Gastroesophageal sphincter (tissue), 3 donors: ENCODE results near the gene KCNJ1.

ENCODE experiments used
- CTCF ChIP-seq, 4 experiments: fragments of 200-600 bp in 2 of 4; fragments of 450-650 bp in 2 of 4; sonication (generic) in 1 of 4; IDR thresholded peaks; one replicate each; pipeline ENCODE4 v1.5.1; 2017 to 2019; ENCODE audit warnings: antibody characterized with exemption in 4 of 4, mild to moderate bottlenecking in 2 of 4, moderate library complexity in 2 of 4
- EP300 ChIP-seq: sonication (generic); formaldehyde crosslinking; IDR thresholded peaks from one replicate; pipeline ENCODE4 v1.6.1; 2017; ENCODE audit warnings: antibody characterized with exemption, mild to moderate bottlenecking

GRCh38 chr11:128809128-128809527, 58.0 kb downstream of the KCNJ1 start:
- TF ChIP-seq CTCF (IDR thresholded peaks at IDR 0.05), result no peak
- TF ChIP-seq EP300, result no peak
